Epithelial cell of proximal tubule (primary cell): ENCODE measurements around the gene CHRNA10. TPM values are rescaled to one million over a fixed set of nuclear protein-coding genes. Genes with fewer than 3 reads are reported as not detected.

Experiments
- DNase-seq: peaks from one replicate; pipeline ENCODE4 v3.0.0-alpha.2; 2011; ENCODE audit warnings: low read depth
- H3K4me3 ChIP-seq: 2 replicates; pipeline ENCODE4 v1.5.1; 2011; ENCODE audit warnings: low read depth, mild to moderate bottlenecking, low read length
- CTCF ChIP-seq: conservative IDR thresholded peaks from 2 replicates; pipeline ENCODE4 v1.5.1; 2012; ENCODE audit warnings: low read depth, mild to moderate bottlenecking, low read length
- total RNA-seq: library from RNA; depleted of rRNA; stranded (reverse); fragments of >200 nt; gene quantifications from 2 replicates; pipeline ENCODE4 v1.2.3, GENCODE V29; 2015

The CHRNA10 gene
- total RNA-seq, 1 donor from 2014 or later: 0.23 TPM

- no peak overlapping the region for H3K4me3 ChIP-seq
These were observed 35.4 kb downstream of the CHRNA10 start for GRCh38 chr11:3635641-3636375.

GRCh38 chr11:3632070-3632660 lies 39.0 kb downstream of the CHRNA10 start:
- no peak for DNase-seq
- no peak for TF ChIP-seq CTCF
- no peak overlapping the region for H3K4me3 ChIP-seq

More at GRCh38 chr11:3635641-3636375, 35.4 kb downstream of the CHRNA10 start:
- no peak for TF ChIP-seq CTCF
- DNase-seq: no peak

- H3K4me3 ChIP-seq: no peak overlapping the region
- no peak for DNase-seq
- TF ChIP-seq CTCF: no peak
These were observed 39.9 kb downstream of the CHRNA10 start for GRCh38 chr11:3631331-3631730.

GRCh38 chr11:3627291-3627690 lies 43.9 kb downstream of the CHRNA10 start:
- peak; percentile 99 for DNase-seq
- no peak for TF ChIP-seq CTCF

GRCh38 chr11:3626250-3626960 lies 44.8 kb downstream of the CHRNA10 start:
- DNase-seq: no peak
- TF ChIP-seq CTCF: no peak
- no peak overlapping the region for H3K4me3 ChIP-seq

More at GRCh38 chr11:3627291-3627690, 43.9 kb downstream of the CHRNA10 start:
- no peak overlapping the region for H3K4me3 ChIP-seq

- H3K4me3 ChIP-seq: no peak overlapping the region
- TF ChIP-seq CTCF: no peak
- DNase-seq: no peak
These were observed 47.3 kb downstream of the CHRNA10 start for GRCh38 chr11:3623767-3624458.
